PC-3 (cell line): ENCODE measurements around the gene TEX10. TPM values are rescaled to one million over a fixed set of nuclear protein-coding genes. Genes with fewer than 3 reads are reported as not detected.

Experiments used
- ATAC-seq: fragments of 200-7000 bp; cut with Tn5 transposase; 2 replicates; pipeline ENCODE4 v1.9.1; 2020; ENCODE audit warnings: mild to moderate bottlenecking, moderate library complexity
- BruUV-seq: library from RNA; stranded (reverse); fragments of 400-500 nt; replicated peaks from 2 replicates; lab custom pipeline; 2021; lab: Mats Ljungman, UMichigan
- CTCF ChIA-PET: fragments of 300-600 bp; sonication (Branson Sonifier 250); formaldehyde crosslinking; loops from one replicate; lab custom pipeline; 2022; ENCODE audit warnings: antibody characterized with exemption; lab: Charles Lee
- POLR2A ChIA-PET: fragments of 300-600 bp; sonication (Branson Sonifier 250); formaldehyde crosslinking; loops from one replicate; lab custom pipeline; 2022; ENCODE audit warnings: antibody characterized with exemption; ENCODE audit not compliant: unreplicated experiment; lab: Charles Lee
- DNase-seq: peaks from one replicate; pipeline ENCODE4 v3.0.0-alpha.2; 2015
- H2AFZ ChIP-seq: fragments of 300-600 bp; sonication (generic); 2 replicates; pipeline ENCODE4 v1.6.0; 2016; ENCODE audit warnings: antibody characterized with exemption, low read length
- H3F3A ChIP-seq: fragments of 300-600 bp; sonication (generic); one replicate; pipeline ENCODE4 v1.6.0; 2017; ENCODE audit warnings: antibody characterized with exemption, low read length, control low read depth, mild to moderate bottlenecking; ENCODE audit not compliant: unreplicated experiment
- H3K27ac ChIP-seq: fragments of 300-600 bp; sonication (generic); 2 replicates; pipeline ENCODE4 v1.5.1; 2016; ENCODE audit warnings: mild to moderate bottlenecking, low read length
- H3K27me3 ChIP-seq: fragments of 300-600 bp; sonication (generic); 2 replicates; pipeline ENCODE4 v1.6.1; 2016; ENCODE audit warnings: low read length, mixed read lengths
- H3K36me3 ChIP-seq: fragments of 300-600 bp; sonication (generic); 2 replicates; pipeline ENCODE4 v1.6.1; 2016; ENCODE audit warnings: low read depth, mixed run types, low read length, mixed read lengths
- H3K4me1 ChIP-seq: fragments of 300-600 bp; sonication (generic); 2 replicates; pipeline ENCODE4 v1.5.1; 2016; ENCODE audit warnings: low read length; ENCODE audit not compliant: insufficient read depth
- H3K4me2 ChIP-seq: fragments of 300-600 bp; sonication (generic); 2 replicates; pipeline ENCODE4 v1.6.0; 2016; ENCODE audit warnings: low read length
- H3K4me3 ChIP-seq: fragments of 300-600 bp; sonication (generic); 2 replicates; pipeline ENCODE4 v1.5.1; 2016; ENCODE audit warnings: mild to moderate bottlenecking, low read length, mixed read lengths
- H3K79me2 ChIP-seq: fragments of 300-600 bp; sonication (generic); 2 replicates; pipeline ENCODE4 v1.6.1; 2017; ENCODE audit warnings: low read length, mixed read lengths
- H3K9ac ChIP-seq: fragments of 300-600 bp; sonication (generic); 2 replicates; pipeline ENCODE4 v1.6.0; 2016; ENCODE audit warnings: mild to moderate bottlenecking, low read length
- H3K9me2 ChIP-seq: fragments of 300-600 bp; sonication (generic); replicated peaks from 2 replicates; pipeline ENCODE4 v1.6.1; 2016; ENCODE audit warnings: mixed run types, low read length, mixed read lengths
- H3K9me3 ChIP-seq: fragments of 300-600 bp; sonication (generic); 2 replicates; pipeline ENCODE4 v1.6.1; 2016; ENCODE audit warnings: low read length, mixed read lengths
- H4K20me1 ChIP-seq: fragments of 300-600 bp; sonication (generic); 2 replicates; pipeline ENCODE4 v1.6.1; 2016; ENCODE audit warnings: low read length, mixed read lengths
- EZH2 ChIP-seq: fragments of 300-600 bp; sonication (generic); IDR thresholded peaks from one replicate; pipeline ENCODE4 v1.6.1; 2017; ENCODE audit warnings: antibody characterized with exemption, mild to moderate bottlenecking, low read length; ENCODE audit not compliant: unreplicated experiment
- EZH2phosphoT487 ChIP-seq: fragments of 300-600 bp; sonication (generic); IDR thresholded peaks from 2 replicates; pipeline ENCODE4 v1.6.1; 2018; ENCODE audit warnings: mild to moderate bottlenecking, antibody characterized with exemption, low read length, borderline replicate concordance
- intact Hi-C: fragments of 100-400 bp; cut with micrococcal nuclease; formaldehyde crosslinking; loops from 2 replicates; pipeline ENCODE4 v1.9.0; 2023
- total RNA-seq: library from RNA; depleted of rRNA; stranded (reverse); fragments of >200 nt; gene quantifications from 2 replicates; pipeline ENCODE4 v1.2.3, GENCODE V29; 2014
- TF ChIP-seq, protein P1 (sequence below): fragments of 300-600 bp; sonication (generic); conservative IDR thresholded peaks from 2 replicates; pipeline ENCODE4 v1.5.1; 2017; ENCODE audit warnings: antibody characterized with exemption, low read depth, mild to moderate bottlenecking, low read length

The TEX10 gene
- total RNA-seq, 1 experiment from 2014 or later: 22.1 TPM

DNA sequence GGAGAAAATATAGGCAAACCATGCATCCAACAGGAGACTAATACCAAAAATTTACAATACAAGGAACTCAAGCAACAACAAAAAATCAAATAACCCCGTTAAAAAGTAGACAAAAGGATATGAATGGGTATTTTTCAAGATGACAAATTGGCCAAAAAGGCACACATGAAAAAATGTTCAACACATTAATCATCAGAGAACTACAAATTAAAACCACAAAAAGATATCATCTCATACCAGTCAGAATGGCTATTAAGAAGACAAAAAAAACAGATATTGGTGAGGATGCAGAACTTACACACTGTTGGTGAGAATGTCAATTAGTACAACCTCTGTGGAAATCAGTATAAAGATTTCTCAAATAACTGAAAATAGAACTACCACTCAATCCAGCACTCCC, 35.0 kb downstream of the TEX10 start:
- peak overlapping the region; percentile 28; the same call in 1 of the 2 replicates for H3K27ac ChIP-seq
- H4K20me1 ChIP-seq: 0 out of 2 replicates have a peak, but pooled peaks cover 10% of the 10 kb centered on the region
- no TSS peak for BruUV-seq
- peaks cover 28% of the 10 kb centered on the region for H3K36me3 ChIP-seq
- peaks cover 27% of the 10 kb centered on the region for H3K79me2 ChIP-seq
- ATAC-seq: peak; percentile 61
- peak; percentile 41 for DNase-seq
- H3F3A ChIP-seq: no peaks in the 10 kb centered on the region
- H3K4me2 ChIP-seq: peak overlapping the region; percentile 57
- H3K4me3 ChIP-seq: no peak overlapping the region
- intact Hi-C loops: no loop called here
- TF ChIP-seq EZH2: no peak
- TF ChIP-seq, protein P1, sequence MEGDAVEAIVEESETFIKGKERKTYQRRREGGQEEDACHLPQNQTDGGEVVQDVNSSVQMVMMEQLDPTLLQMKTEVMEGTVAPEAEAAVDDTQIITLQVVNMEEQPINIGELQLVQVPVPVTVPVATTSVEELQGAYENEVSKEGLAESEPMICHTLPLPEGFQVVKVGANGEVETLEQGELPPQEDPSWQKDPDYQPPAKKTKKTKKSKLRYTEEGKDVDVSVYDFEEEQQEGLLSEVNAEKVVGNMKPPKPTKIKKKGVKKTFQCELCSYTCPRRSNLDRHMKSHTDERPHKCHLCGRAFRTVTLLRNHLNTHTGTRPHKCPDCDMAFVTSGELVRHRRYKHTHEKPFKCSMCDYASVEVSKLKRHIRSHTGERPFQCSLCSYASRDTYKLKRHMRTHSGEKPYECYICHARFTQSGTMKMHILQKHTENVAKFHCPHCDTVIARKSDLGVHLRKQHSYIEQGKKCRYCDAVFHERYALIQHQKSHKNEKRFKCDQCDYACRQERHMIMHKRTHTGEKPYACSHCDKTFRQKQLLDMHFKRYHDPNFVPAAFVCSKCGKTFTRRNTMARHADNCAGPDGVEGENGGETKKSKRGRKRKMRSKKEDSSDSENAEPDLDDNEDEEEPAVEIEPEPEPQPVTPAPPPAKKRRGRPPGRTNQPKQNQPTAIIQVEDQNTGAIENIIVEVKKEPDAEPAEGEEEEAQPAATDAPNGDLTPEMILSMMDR: no peak
- TF ChIP-seq EZH2phosphoT487: no peak
- ChIA-PET POLR2A (no interaction called here), CTCF (no interaction called here)
- H3K4me1 ChIP-seq: peaks cover 15% of the 10 kb centered on the region
- H3K9me2 ChIP-seq: no peaks in the 10 kb centered on the region
- H2AFZ ChIP-seq: no peak overlapping the region
- H3K27me3 ChIP-seq: no peaks in the 10 kb centered on the region
- no peak overlapping the region for H3K9ac ChIP-seq
- H3K9me3 ChIP-seq: no peaks in the 10 kb centered on the region

GRCh38 chr9:100315561-100315960, 37.2 kb downstream of the TEX10 start:
- DNase-seq (no peak), ATAC-seq (no peak)
- H3K36me3 ChIP-seq: peaks cover 35% of the 10 kb centered on the region
- intact Hi-C loops: no loop called here
- POLR2A ChIA-PET: no interaction called here
- H3K27me3 ChIP-seq: no peaks in the 10 kb centered on the region
- peaks cover 37% of the 10 kb centered on the region for H3K79me2 ChIP-seq
- TF ChIP-seq, protein P1: no peak
- no peak for TF ChIP-seq EZH2phosphoT487
- no peak for TF ChIP-seq EZH2
- no peaks in the 10 kb centered on the region for H3K9me2 ChIP-seq
- BruUV-seq: no TSS peak
- H3F3A ChIP-seq: no peaks in the 10 kb centered on the region
- H2AFZ ChIP-seq: no peak overlapping the region
- no peak overlapping the region for H3K9ac ChIP-seq
- no peak overlapping the region for H3K4me3 ChIP-seq
- H3K27ac ChIP-seq: no peak overlapping the region
- H3K4me1 ChIP-seq: peaks cover 15% of the 10 kb centered on the region
- 0 out of 2 replicates have a peak, but pooled peaks cover 6% of the 10 kb centered on the region for H4K20me1 ChIP-seq
- H3K9me3 ChIP-seq: no peaks in the 10 kb centered on the region
- no peak overlapping the region for H3K4me2 ChIP-seq
- CTCF ChIA-PET: no interaction called here

DNA sequence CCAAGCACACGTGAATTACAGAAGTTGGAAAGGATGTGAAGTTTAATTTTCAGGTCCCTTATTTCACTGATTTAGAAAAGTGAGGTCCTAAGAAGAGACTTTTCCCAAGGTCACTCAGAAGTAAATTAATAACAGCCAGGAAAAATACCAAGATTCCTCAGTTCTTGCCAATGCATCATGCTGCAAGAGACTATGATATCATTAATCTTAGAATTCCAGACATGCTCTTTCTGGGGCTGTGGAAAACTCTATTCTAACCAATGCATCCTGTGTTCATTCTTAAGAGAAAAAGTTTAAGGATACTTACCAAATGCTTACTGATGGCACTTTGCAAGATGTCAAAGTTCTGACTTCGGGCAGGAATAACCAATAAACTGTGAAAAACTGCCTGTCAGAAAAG, 42.8 kb downstream of the TEX10 start:
- ChIA-PET POLR2A (no interaction called here), CTCF (no interaction called here)
- Histone ChIP-seq H3K9me2 (no peaks in the 10 kb centered on the region), H3K9me3 (no peaks in the 10 kb centered on the region), H3K27me3 (no peaks in the 10 kb centered on the region), H3K27ac (no peak overlapping the region), H3K79me2 (peaks cover 15% of the 10 kb centered on the region), H3K4me2 (no peak overlapping the region), H3F3A (no peaks in the 10 kb centered on the region), H3K9ac (no peak overlapping the region), H3K36me3 (peaks cover 25% of the 10 kb centered on the region), H2AFZ (no peak overlapping the region), H3K4me3 (no peak overlapping the region), H3K4me1 (no peaks in the 10 kb centered on the region), H4K20me1 (no peaks in the 10 kb centered on the region)
- intact Hi-C loops: no loop called here
- TF ChIP-seq, protein P1: no peak
- TF ChIP-seq EZH2phosphoT487 (no peak), EZH2 (no peak)
- BruUV-seq: no TSS peak
- DNase-seq (no peak), ATAC-seq (no peak)
